ENCODE data around the gene ADGRF1.

- no peak for TF ChIP-seq CTCF (IDR thresholded peaks at IDR 0.05)
- no peak for TF ChIP-seq POLR2A (IDR thresholded peaks at IDR 0.05)
Measured at GRCh38 chr6:46956409-46956808, 85.7 kb downstream of the ADGRF1 start.
